Transverse colon (tissue), 4 donors: ENCODE data around the gene SECTM1. TPM values are rescaled to one million over a fixed set of nuclear protein-coding genes. Genes with fewer than 3 reads are reported as not detected.

Experiments
- DNase-seq: peaks from one replicate; pipeline ENCODE4 v3.0.0-alpha.2; 2019
- H3K27ac ChIP-seq, 4 donors: fragments of 200-600 bp; sonication (generic); 2 replicates each; pipeline ENCODE4 v1.5.1; 2016 to 2018; ENCODE audit warnings: inconsistent platforms in 4 of 4
- H3K27me3 ChIP-seq: fragments of 200-600 bp; sonication (generic); 2 replicates; pipeline ENCODE4 v1.5.1; 2017; ENCODE audit warnings: inconsistent platforms
- H3K36me3 ChIP-seq, 4 donors: fragments of 200-600 bp; sonication (generic); 2 replicates each; pipeline ENCODE4 v1.5.1; 2017 to 2019; ENCODE audit warnings: inconsistent platforms in 4 of 4
- H3K4me1 ChIP-seq, 4 donors: fragments of 200-600 bp; sonication (generic); 2 replicates each; pipeline ENCODE4 v1.5.1; 2017 to 2020; ENCODE audit warnings: inconsistent platforms in 4 of 4
- H3K4me3 ChIP-seq, 4 donors: fragments of 200-600 bp; sonication (generic); 1 replicate in 1 of 4; 2 replicates in 3 of 4; pipeline versions ENCODE4 v1.5.1 to v1.6.1; 2017 to 2019; ENCODE audit warnings: inconsistent platforms in 4 of 4
- H3K9me3 ChIP-seq, 2 donors: fragments of 200-600 bp; sonication (generic); 2 replicates each; pipeline ENCODE4 v1.5.1; 2017 to 2019; ENCODE audit warnings: inconsistent platforms in 2 of 2
- EP300 ChIP-seq: sonication (generic); formaldehyde crosslinking; IDR thresholded peaks from one replicate; pipeline ENCODE4 v1.6.1; 2017; ENCODE audit warnings: antibody characterized with exemption, low read depth
- POLR2A ChIP-seq: fragments of 450-650 bp; IDR thresholded peaks from one replicate; pipeline ENCODE4 v1.6.1; 2016; ENCODE audit warnings: antibody characterized with exemption, mild to moderate bottlenecking, moderate library complexity
- POLR2AphosphoS5 ChIP-seq, 3 donors: sonication (generic); formaldehyde crosslinking; IDR thresholded peaks; one replicate each; pipeline ENCODE4 v1.6.1; 2016; ENCODE audit warnings: antibody characterized with exemption in 3 of 3
- WGBS, 2 donors: methylation state at CpG; one replicate each; pipeline ENCODE4 v1.1.5; 2018; ENCODE audit warnings: low coverage in 1 of 2; 5-methylcytosine and 5-hydroxymethylcytosine counted together
- in situ Hi-C, 4 donors: fragments of 200-750 bp; cut with MboI; loops; one replicate each; pipeline versions ENCODE4 v1.15.0 to v1.15.1; 2017; ENCODE audit warnings: low sequenced_read_pairs in 3 of 4, low pct_ligation_motif_present in 1 of 4, low pct_unique_long_range_greater_than_20kb in 1 of 4
- intact Hi-C: fragments of 100-400 bp; cut with DNase I; formaldehyde crosslinking; loops from one replicate; pipeline ENCODE4 v1.15.1; 2023; ENCODE audit warnings: low total_unique reads
- total RNA-seq, 4 donors: library from RNA; depleted of rRNA; stranded (reverse); fragments of >200 nt; gene quantifications; one replicate each; pipeline ENCODE4 v1.1.0, GENCODE V29; 2016
- TF ChIP-seq, protein P1 (sequence below), 5 experiments: fragments of 200-600 bp in 3 of 5; fragments of 450-650 bp in 2 of 5; sonication (generic) in 3 of 5; IDR thresholded peaks; 1 replicate in 2 of 5; 2 replicates in 3 of 5; pipeline ENCODE4 v1.5.1; 2016 to 2017; ENCODE audit warnings: antibody characterized with exemption in 5 of 5, inconsistent platforms in 3 of 5, mild to moderate bottlenecking in 2 of 5, moderate library complexity in 1 of 5

Gene SECTM1
- total RNA-seq, 4 donors from 2014 or later, result 5.8 to 127 (median 107) TPM

DNA sequence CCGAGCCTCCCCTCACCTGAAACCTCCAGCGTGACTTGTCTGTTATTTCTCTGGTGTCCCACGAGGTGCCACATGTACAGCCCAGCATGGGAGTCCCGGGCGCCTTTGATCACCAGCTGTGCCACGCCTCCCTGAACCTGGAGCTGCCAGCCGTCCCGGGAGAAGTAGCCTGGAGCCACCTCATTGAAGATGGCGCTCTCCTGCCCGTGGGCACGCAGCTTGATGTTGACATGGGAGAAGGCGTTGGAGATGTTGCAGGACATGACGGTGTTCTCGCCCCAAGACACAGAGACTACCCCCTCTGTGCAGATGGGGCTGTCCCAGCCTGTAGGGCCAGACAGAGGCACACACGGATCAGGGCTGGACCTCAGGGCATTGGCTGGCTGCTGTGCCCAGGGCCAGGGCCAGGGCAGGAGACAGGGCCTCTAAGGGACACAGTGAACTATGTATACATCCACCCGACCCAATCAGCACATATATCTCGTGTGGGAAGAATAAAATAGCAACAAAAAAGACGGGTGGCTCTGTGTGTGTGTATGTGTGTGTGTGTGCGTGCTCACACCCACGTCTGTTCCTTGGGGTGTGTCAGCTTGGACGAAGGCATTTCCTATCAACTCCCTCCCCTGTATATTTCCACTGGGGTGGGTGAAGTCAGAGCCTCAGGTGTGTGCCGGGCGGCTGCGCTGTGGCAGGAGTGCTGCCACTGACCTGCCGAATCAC lies 8.8 kb downstream of the SECTM1 start:
- in situ Hi-C loops, result loop anchor here in 1 of 4 donors (10.0 kb wide), 1 partner anchor 120 kb away; no protein-coding TSS in a partner anchor
- peak overlapping the region in 1 of 4 donors; percentile 58 for H3K27ac ChIP-seq
- 50% methylated on average over 23 of the region's 25 CpGs; no CpG with 5 or more reads in 1 of the 2 donors for WGBS, 2 donors

GRCh38 chr17:82323514-82324234 lies 9.9 kb downstream of the SECTM1 start:
- Histone ChIP-seq H3K4me3 (no peak overlapping the region), H3K4me1 (peaks cover 3 to 41% (median 22%) of the 10 kb centered on the region in 4 donors), H3K27me3 (peaks cover 2% of the 10 kb centered on the region), H3K36me3 (no peaks in the 10 kb centered on the region), H3K27ac (no peak overlapping the region), H3K9me3 (no peaks in the 10 kb centered on the region)
- intact Hi-C loops (loop anchor here (5.0 kb wide), 1 partner anchor 86 kb away; no protein-coding TSS in a partner anchor), in situ Hi-C loops (loop anchor here in 1 of 4 donors (10.0 kb wide), 1 partner anchor 119 kb away; no protein-coding TSS in a partner anchor)
- 40 to 60% methylated on average over 1 to 13 of the region's 21 CpGs for whole genome bisulfite sequencing, 2 donors
- no peak for DNase-seq
- TF ChIP-seq, protein P1, sequence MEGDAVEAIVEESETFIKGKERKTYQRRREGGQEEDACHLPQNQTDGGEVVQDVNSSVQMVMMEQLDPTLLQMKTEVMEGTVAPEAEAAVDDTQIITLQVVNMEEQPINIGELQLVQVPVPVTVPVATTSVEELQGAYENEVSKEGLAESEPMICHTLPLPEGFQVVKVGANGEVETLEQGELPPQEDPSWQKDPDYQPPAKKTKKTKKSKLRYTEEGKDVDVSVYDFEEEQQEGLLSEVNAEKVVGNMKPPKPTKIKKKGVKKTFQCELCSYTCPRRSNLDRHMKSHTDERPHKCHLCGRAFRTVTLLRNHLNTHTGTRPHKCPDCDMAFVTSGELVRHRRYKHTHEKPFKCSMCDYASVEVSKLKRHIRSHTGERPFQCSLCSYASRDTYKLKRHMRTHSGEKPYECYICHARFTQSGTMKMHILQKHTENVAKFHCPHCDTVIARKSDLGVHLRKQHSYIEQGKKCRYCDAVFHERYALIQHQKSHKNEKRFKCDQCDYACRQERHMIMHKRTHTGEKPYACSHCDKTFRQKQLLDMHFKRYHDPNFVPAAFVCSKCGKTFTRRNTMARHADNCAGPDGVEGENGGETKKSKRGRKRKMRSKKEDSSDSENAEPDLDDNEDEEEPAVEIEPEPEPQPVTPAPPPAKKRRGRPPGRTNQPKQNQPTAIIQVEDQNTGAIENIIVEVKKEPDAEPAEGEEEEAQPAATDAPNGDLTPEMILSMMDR (IDR thresholded peaks at IDR 0.05), result no peak
- no peak for TF ChIP-seq POLR2AphosphoS5 (IDR thresholded peaks at IDR 0.05)
- TF ChIP-seq EP300, result no peak
- no peak for TF ChIP-seq POLR2A

More for the DNA sequence above, 8.8 kb downstream of the SECTM1 start:
- H3K27me3 ChIP-seq, result peaks cover 2% of the 10 kb centered on the region
- H3K4me1 ChIP-seq, result peaks cover 10 to 50% (median 32%) of the 10 kb centered on the region in 4 donors
- H3K4me3 ChIP-seq, result no peak overlapping the region
- TF ChIP-seq, protein P1 (IDR thresholded peaks at IDR 0.05), result no peak
- TF ChIP-seq POLR2A (peak; percentile 9), POLR2AphosphoS5 (IDR thresholded peaks at IDR 0.05) (no peak), EP300 (no peak)
- H3K36me3 ChIP-seq, result no peaks in the 10 kb centered on the region
- DNase-seq, result peak; percentile 60
- intact Hi-C loops, result loop anchor here (5.0 kb wide), 2 partner anchors 87 to 252 kb away; no protein-coding TSS in a partner anchor
- H3K9me3 ChIP-seq, result no peaks in the 10 kb centered on the region

DNA sequence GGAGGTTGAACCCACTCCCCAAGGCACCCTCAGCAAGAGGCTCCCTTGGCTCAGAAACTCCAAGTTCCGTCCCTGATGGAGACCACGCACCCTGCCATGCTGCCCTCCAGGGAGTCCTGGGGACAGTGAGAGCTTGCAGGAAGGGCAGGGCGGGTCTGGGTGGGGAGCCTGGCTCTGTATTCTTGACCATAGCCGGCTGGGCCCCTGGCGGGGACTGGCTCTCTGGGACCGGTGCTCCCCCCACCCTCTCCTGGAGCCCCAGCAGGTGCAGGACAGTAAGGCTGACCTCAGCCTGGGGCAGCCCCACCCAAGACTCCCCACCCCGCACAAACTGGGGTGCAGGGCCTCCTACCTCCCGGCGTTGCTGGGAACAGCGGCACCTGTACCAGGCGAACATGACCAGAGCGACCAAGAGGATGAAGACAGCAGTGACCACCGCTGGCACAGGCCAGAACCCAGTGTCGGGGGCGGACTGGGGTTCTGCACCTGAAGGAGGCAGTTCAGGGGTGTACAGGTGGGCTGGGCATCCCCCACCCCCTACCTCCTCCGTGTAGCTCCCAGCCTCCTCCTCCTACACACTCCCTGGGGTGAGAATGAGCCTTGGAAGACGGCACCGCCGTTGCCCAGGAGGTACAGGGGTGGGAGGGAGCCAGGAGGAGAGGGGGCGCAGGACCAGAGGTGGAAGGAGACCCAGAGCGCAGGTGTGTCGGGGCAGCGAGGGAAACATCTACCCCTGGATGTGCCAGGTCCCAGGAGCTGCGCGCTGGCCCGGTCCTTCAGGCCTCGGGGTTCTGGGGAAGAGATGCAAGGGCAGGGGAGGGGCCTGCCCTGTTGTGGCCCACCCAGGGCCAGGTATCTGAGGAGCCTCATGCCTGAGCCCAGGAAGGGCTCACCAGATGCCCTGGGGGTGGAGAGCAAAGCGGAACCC lies 10.8 kb downstream of the SECTM1 start:
- 70% methylated on average over 28 of the region's 28 CpGs; no CpG with 5 or more reads in 1 of the 2 donors for WGBS, 2 donors
- intact Hi-C loops, result loop anchor here (5.0 kb wide), 1 partner anchor 85 kb away; no protein-coding TSS in a partner anchor
- no peak for TF ChIP-seq POLR2AphosphoS5 (IDR thresholded peaks at IDR 0.05)
- no peak for TF ChIP-seq POLR2A
- TF ChIP-seq, protein P1 (IDR thresholded peaks at IDR 0.05), result no peak
- TF ChIP-seq EP300, result no peak
- Histone ChIP-seq H3K36me3 (no peaks in the 10 kb centered on the region), H3K4me3 (no peak overlapping the region), H3K27ac (no peak overlapping the region), H3K27me3 (peaks cover 2% of the 10 kb centered on the region), H3K9me3 (no peaks in the 10 kb centered on the region), H3K4me1 (peaks cover 0 to 34% (median 15%) of the 10 kb centered on the region in 4 donors)
- DNase-seq, result no peak
- in situ Hi-C loops, result loop anchor here in 1 of 4 donors (10.0 kb wide), 1 partner anchor 118 kb away; no protein-coding TSS in a partner anchor
